Suprapubic skin (tissue), 4 donors: ENCODE measurements around the gene MRPS15. TPM values are rescaled to one million over a fixed set of nuclear protein-coding genes. Genes with fewer than 3 reads are reported as not detected.
"Not testable (repeated sequence)": the region's sequence is repeated elsewhere in the genome, so short reads cannot be mapped to it uniquely, and the experiment has no call there.

Source experiments
- DNase-seq, 2 donors: peaks; one replicate each; pipeline ENCODE4 v3.0.0-alpha.2; 2019; ENCODE audit warnings: low spot score in 2 of 2
- H3K27ac ChIP-seq: fragments of 200-600 bp; sonication (generic); one replicate; pipeline ENCODE4 v1.5.1; 2019
- H3K27me3 ChIP-seq: fragments of 200-600 bp; sonication (generic); one replicate; pipeline ENCODE4 v1.5.1; 2019
- H3K36me3 ChIP-seq: fragments of 200-600 bp; sonication (generic); one replicate; pipeline ENCODE4 v1.5.1; 2019
- H3K4me1 ChIP-seq: fragments of 200-600 bp; sonication (generic); one replicate; pipeline ENCODE4 v1.5.1; 2019
- H3K4me3 ChIP-seq: fragments of 200-600 bp; sonication (generic); one replicate; pipeline ENCODE4 v1.5.1; 2019; ENCODE audit warnings: mild to moderate bottlenecking
- H3K9me3 ChIP-seq: fragments of 200-600 bp; sonication (generic); one replicate; pipeline ENCODE4 v1.5.1; 2019
- CTCF ChIP-seq, 2 donors: fragments of 200-600 bp in 1 of 2; fragments of 450-650 bp in 1 of 2; sonication (generic) in 1 of 2; IDR thresholded peaks; one replicate each; pipeline ENCODE4 v1.5.1; 2016 to 2019; ENCODE audit warnings: antibody characterized with exemption in 2 of 2, mild to moderate bottlenecking in 1 of 2, moderate library complexity in 1 of 2
- EP300 ChIP-seq: sonication (generic); formaldehyde crosslinking; IDR thresholded peaks from one replicate; pipeline ENCODE4 v1.6.1; 2017; ENCODE audit warnings: antibody characterized with exemption
- POLR2A ChIP-seq, 2 donors: fragments of 450-650 bp; IDR thresholded peaks; one replicate each; pipeline ENCODE4 v1.6.1; 2017; ENCODE audit warnings: antibody characterized with exemption in 2 of 2, mild to moderate bottlenecking in 2 of 2, moderate library complexity in 2 of 2
- POLR2AphosphoS5 ChIP-seq, 3 donors: sonication (generic); formaldehyde crosslinking; IDR thresholded peaks; one replicate each; pipeline ENCODE4 v1.6.1; 2017; ENCODE audit warnings: antibody characterized with exemption in 3 of 3
- WGBS: methylation state at CpG from one replicate; pipeline ENCODE4 v1.1.5; 2018; 5-methylcytosine and 5-hydroxymethylcytosine counted together
- total RNA-seq, 4 donors: library from RNA; depleted of rRNA; stranded (reverse); fragments of >200 nt; gene quantifications; one replicate each; pipeline ENCODE4 v1.1.0, GENCODE V29; 2016

Gene MRPS15
- 10 to 100 TPM; 47.7 to 91.3 (median 73.6) TPM for total RNA-seq

GRCh38 chr1:36463803-36464604 is at the start of gene MRPS15:
TSS of gene MRPS15 (minus strand) at chr1:36464384. CDS start at chr1:36464275, 109 bp downstream.
- peak; percentile 97 for DNase-seq
- H3K27ac ChIP-seq: peak within 1 kb of the TSS; percentile 95
- no peaks in the 10 kb centered on the region for H3K27me3 ChIP-seq
- peak within 1 kb of the TSS; percentile 96 for H3K4me3 ChIP-seq
- TF ChIP-seq POLR2AphosphoS5 (IDR thresholded peaks at IDR 0.05) (peak; percentile 73 to 94 (median 84)), POLR2A (IDR thresholded peaks at IDR 0.05) (peak in 1 of 2 donors; percentile 63), EP300 (no peak), CTCF (IDR thresholded peaks at IDR 0.05) (no peak)
- peaks cover 31% of the 10 kb centered on the region for H3K36me3 ChIP-seq
- H3K9me3 ChIP-seq: no peaks in the 10 kb centered on the region
- H3K4me1 ChIP-seq: peaks cover 24% of the 10 kb centered on the region
- WGBS: under 1% methylated on average over 62 of the region's 65 CpGs

GRCh38 chr1:36512842-36513241 is 48.7 kb upstream of the MRPS15 start:
- no peak for DNase-seq
- Histone ChIP-seq H3K36me3 (no peaks in the 10 kb centered on the region), H3K9me3 (no peaks in the 10 kb centered on the region), H3K4me1 (no peaks in the 10 kb centered on the region), H3K27me3 (peaks cover 19% of the 10 kb centered on the region), H3K27ac (no peak overlapping the region), H3K4me3 (no peak overlapping the region)
- no peak for TF ChIP-seq EP300
- TF ChIP-seq POLR2A (IDR thresholded peaks at IDR 0.05): no peak
- no peak for TF ChIP-seq CTCF (IDR thresholded peaks at IDR 0.05)
- TF ChIP-seq POLR2AphosphoS5 (IDR thresholded peaks at IDR 0.05): no peak
- 50% methylated on average over 1 of the region's 1 CpG for WGBS

GRCh38 chr1:36511804-36512798 is 47.9 kb upstream of the MRPS15 start:
- Histone ChIP-seq H3K9me3 (no peaks in the 10 kb centered on the region), H3K4me3 (no peak overlapping the region), H3K27me3 (peaks cover 23% of the 10 kb centered on the region), H3K4me1 (no peaks in the 10 kb centered on the region), H3K27ac (no peak overlapping the region), H3K36me3 (no peaks in the 10 kb centered on the region)
- peak in 1 of 2 donors; percentile 24 for DNase-seq
- no peak for TF ChIP-seq POLR2A (IDR thresholded peaks at IDR 0.05)
- no peak for TF ChIP-seq POLR2AphosphoS5 (IDR thresholded peaks at IDR 0.05)
- no peak for TF ChIP-seq EP300
- TF ChIP-seq CTCF (IDR thresholded peaks at IDR 0.05): no peak
- 69% methylated on average over 15 of the region's 15 CpGs for WGBS

- DNase-seq, H3K9me3 ChIP-seq, H3K36me3 ChIP-seq, H3K4me1 ChIP-seq, H3K4me3 ChIP-seq, H3K27ac ChIP-seq: not testable (repeated sequence)
- peaks cover 27% of the 10 kb centered on the region for H3K27me3 ChIP-seq
- WGBS: 90% methylated on average over 2 of the region's 2 CpGs
These were observed 47.0 kb upstream of the MRPS15 start for GRCh38 chr1:36511220-36511619.

- 86% methylated on average over 7 of the region's 7 CpGs for WGBS
- H3K9me3 ChIP-seq: no peaks in the 10 kb centered on the region
These were observed 46.2 kb upstream of the MRPS15 start for GRCh38 chr1:36510418-36510817.

More at GRCh38 chr1:36510418-36510817, 46.2 kb upstream of the MRPS15 start:
- no peaks in the 10 kb centered on the region for H3K4me1 ChIP-seq
- DNase-seq: peak in 1 of 2 donors; percentile 29
- TF ChIP-seq CTCF (IDR thresholded peaks at IDR 0.05): no peak
- no peak for TF ChIP-seq POLR2A (IDR thresholded peaks at IDR 0.05)
- no peak for TF ChIP-seq POLR2AphosphoS5 (IDR thresholded peaks at IDR 0.05)
- TF ChIP-seq EP300: no peak
- H3K27me3 ChIP-seq: peaks cover 33% of the 10 kb centered on the region
- H3K36me3 ChIP-seq: no peaks in the 10 kb centered on the region
- H3K27ac ChIP-seq: no peak overlapping the region
- H3K4me3 ChIP-seq: no peak overlapping the region
